ENCODE measurements around the gene CDK16.
"Not testable (repeated sequence)": the region's sequence is repeated elsewhere in the genome, so short reads cannot be mapped to it uniquely, and the experiment has no call there.

CDK16 gene

DNA sequence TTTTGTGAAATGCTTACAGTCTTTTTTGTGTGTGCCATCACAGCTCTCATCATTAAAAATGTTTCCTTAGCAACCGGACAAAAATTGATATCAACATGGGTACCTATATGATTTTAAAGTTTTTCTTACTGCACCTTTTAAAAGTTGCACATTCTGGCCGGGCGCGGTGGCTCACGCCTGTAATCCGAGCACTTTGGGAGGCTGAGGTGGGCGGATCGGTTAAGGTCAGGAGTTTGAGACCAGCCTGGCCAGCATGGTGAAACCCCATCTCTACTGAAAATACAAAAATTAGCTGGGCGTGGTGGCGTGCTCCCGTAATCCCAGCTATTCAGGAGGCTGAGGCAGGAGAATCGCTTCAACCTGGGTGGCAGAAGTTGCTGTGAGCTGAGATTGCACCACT, 39.1 kb downstream of the CDK16 start:
- DNase-seq, result not testable (repeated sequence)

GRCh38 chrX:47264483-47265173, 46.1 kb downstream of the CDK16 start:
- DNase-seq, result peak in 1 of 2 experiments; percentile 29

GRCh38 chrX:47266643-47267042, 48.2 kb downstream of the CDK16 start:
- no peak for DNase-seq

DNA sequence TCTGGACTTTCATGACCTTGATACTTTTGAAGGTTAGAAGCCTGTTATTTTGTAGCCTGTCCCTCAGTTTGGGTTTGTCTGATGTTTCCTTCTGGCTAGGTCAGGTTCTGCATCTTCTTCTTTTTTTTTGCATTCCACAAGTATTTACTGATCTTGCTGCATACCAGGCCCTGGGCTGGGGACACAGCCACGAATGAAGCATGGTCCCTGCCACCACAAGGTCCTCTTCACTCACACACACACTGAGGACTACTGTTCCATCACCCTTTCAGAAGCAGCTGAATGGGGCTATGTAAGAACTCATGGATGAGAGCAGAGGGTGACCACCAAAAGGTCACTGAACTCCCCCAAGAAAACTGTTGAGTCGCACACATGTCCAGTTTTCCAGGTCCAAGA, 53.5 kb downstream of the CDK16 start:
- DNase-seq, result no peak

GRCh38 chrX:47273011-47273730, 54.7 kb downstream of the CDK16 start:
- no peak for DNase-seq

- no peak for DNase-seq
Observed at GRCh38 chrX:47278691-47279090, 60.2 kb downstream of the CDK16 start.

All from activated T-cell treated with anti-CD3 and anti-CD28 coated beads, Interleukin-2, amount 50 U/mL, for 48 hours (primary cell).